ENCODE data around the gene PATL2.

- TF ChIP-seq, protein P1, sequence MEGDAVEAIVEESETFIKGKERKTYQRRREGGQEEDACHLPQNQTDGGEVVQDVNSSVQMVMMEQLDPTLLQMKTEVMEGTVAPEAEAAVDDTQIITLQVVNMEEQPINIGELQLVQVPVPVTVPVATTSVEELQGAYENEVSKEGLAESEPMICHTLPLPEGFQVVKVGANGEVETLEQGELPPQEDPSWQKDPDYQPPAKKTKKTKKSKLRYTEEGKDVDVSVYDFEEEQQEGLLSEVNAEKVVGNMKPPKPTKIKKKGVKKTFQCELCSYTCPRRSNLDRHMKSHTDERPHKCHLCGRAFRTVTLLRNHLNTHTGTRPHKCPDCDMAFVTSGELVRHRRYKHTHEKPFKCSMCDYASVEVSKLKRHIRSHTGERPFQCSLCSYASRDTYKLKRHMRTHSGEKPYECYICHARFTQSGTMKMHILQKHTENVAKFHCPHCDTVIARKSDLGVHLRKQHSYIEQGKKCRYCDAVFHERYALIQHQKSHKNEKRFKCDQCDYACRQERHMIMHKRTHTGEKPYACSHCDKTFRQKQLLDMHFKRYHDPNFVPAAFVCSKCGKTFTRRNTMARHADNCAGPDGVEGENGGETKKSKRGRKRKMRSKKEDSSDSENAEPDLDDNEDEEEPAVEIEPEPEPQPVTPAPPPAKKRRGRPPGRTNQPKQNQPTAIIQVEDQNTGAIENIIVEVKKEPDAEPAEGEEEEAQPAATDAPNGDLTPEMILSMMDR (IDR thresholded peaks at IDR 0.05) = no peak
- no peak for TF ChIP-seq ZFX (IDR thresholded peaks at IDR 0.05; ENCODE audit: borderline replicate concordance)
Observed at GRCh38 chr15:44698641-44699040, 12.5 kb downstream of the PATL2 start.
